HG02678 (cell line): ENCODE results near the gene HPCAL1.

Experiments
- ATAC-seq: cut with Tn5 transposase; IDR thresholded peaks from one replicate; pipeline ENCODE4 v1.9.1; 2021; ENCODE audit warnings: mild to moderate bottlenecking, moderate library complexity; ENCODE audit not compliant: unreplicated experiment

The HPCAL1 gene

GRCh38 chr2:10347562-10347948 is 44.9 kb downstream of the HPCAL1 start:
- no peak for ATAC-seq

- no peak for ATAC-seq
These were observed 46.2 kb downstream of the HPCAL1 start for GRCh38 chr2:10348891-10349290.

- no peak for ATAC-seq
These were observed 48.1 kb downstream of the HPCAL1 start for GRCh38 chr2:10350761-10351160.

- ATAC-seq, result no peak
These were observed 49.7 kb downstream of the HPCAL1 start for GRCh38 chr2:10352361-10352760.

GRCh38 chr2:10352972-10353371 is 50.3 kb downstream of the HPCAL1 start:
- no peak for ATAC-seq

- ATAC-seq, result no peak
These were observed 51.2 kb downstream of the HPCAL1 start for GRCh38 chr2:10353931-10354330.

- ATAC-seq, result no peak
These were observed 51.7 kb downstream of the HPCAL1 start for GRCh38 chr2:10354399-10354798.

- no peak for ATAC-seq
These were observed 53.1 kb downstream of the HPCAL1 start for GRCh38 chr2:10355471-10356438.

- no peak for ATAC-seq
These were observed 53.7 kb downstream of the HPCAL1 start for GRCh38 chr2:10356439-10356811.

- no peak for ATAC-seq
These were observed 54.8 kb downstream of the HPCAL1 start for GRCh38 chr2:10357193-10358169.

GRCh38 chr2:10359246-10359645 is 56.5 kb downstream of the HPCAL1 start:
- no peak for ATAC-seq

- no peak for ATAC-seq
These were observed 57.1 kb downstream of the HPCAL1 start for GRCh38 chr2:10359731-10360329.

- no peak for ATAC-seq
These were observed 57.8 kb downstream of the HPCAL1 start for GRCh38 chr2:10360460-10360849.

- no peak for ATAC-seq
These were observed 58.3 kb downstream of the HPCAL1 start for GRCh38 chr2:10360850-10361588.

GRCh38 chr2:10362096-10362897 is 59.6 kb downstream of the HPCAL1 start:
- ATAC-seq, result no peak

GRCh38 chr2:10362898-10363454 is 60.3 kb downstream of the HPCAL1 start:
- ATAC-seq, result no peak

- ATAC-seq, result no peak
These were observed 61.3 kb downstream of the HPCAL1 start for GRCh38 chr2:10363861-10364610.

GRCh38 chr2:10365412-10365811 is 62.7 kb downstream of the HPCAL1 start:
- no peak for ATAC-seq
